HepG2 (cell line): Measurements from ENCODE around the gene STOM. TPM values are rescaled to one million over a fixed set of nuclear protein-coding genes. Genes with fewer than 3 reads are reported as not detected.
A peak's percentile ranks its signal among the peaks of the same experiment; 100 is the strongest.

ENCODE experiments used
- HNRNPL ChIP-seq: fragments of 200-400 bp; formaldehyde crosslinking; IDR thresholded peaks from 2 replicates; pipeline ENCODE4 v1.6.1; 2017; ENCODE audit warnings: mild to moderate bottlenecking, low read depth, low read length
- POGZ ChIP-seq: sonication (generic); formaldehyde crosslinking; IDR thresholded peaks from 2 replicates; pipeline ENCODE4 v1.4.0; 2020; ENCODE audit warnings: mild to moderate bottlenecking, missing genetic modification reagents
- RAD21 ChIP-seq: fragments of 450-650 bp; formaldehyde crosslinking; IDR thresholded peaks from 2 replicates; pipeline ENCODE4 v1.5.0; 2020; ENCODE audit warnings: mild to moderate bottlenecking
- RELA ChIP-seq: sonication (generic); formaldehyde crosslinking; IDR thresholded peaks from 2 replicates; pipeline ENCODE4 v1.4.0; 2020; ENCODE audit warnings: missing genetic modification reagents
- RORA ChIP-seq: sonication (generic); formaldehyde crosslinking; IDR thresholded peaks from 2 replicates; pipeline ENCODE4 v1.5.0; 2020; ENCODE audit warnings: mild to moderate bottlenecking, missing genetic modification reagents, moderate library complexity
- STAG1 ChIP-seq: sonication (generic); formaldehyde crosslinking; IDR thresholded peaks from 2 replicates; pipeline ENCODE4 v1.4.0; 2020; ENCODE audit warnings: missing genetic modification reagents
- ZNF496 ChIP-seq: sonication (generic); formaldehyde crosslinking; IDR thresholded peaks from 2 replicates; pipeline ENCODE4 v1.8.1; 2023; ENCODE audit warnings: mild to moderate bottlenecking, moderate library complexity, missing genetic modification reagents; ENCODE audit not compliant: insufficient replicate concordance
- ZNF513 ChIP-seq: sonication (generic); formaldehyde crosslinking; conservative IDR thresholded peaks from 2 replicates; pipeline ENCODE4 v1.5.0; 2020; ENCODE audit warnings: missing genetic modification reagents
- polyA plus RNA-seq, 8 experiments: library from polyadenylated mRNA; depleted of rRNA in 3 of 8; stranded (reverse) in 7 of 8; unstranded in 1 of 8; fragments of >200 nt; fragmentation: Illumina TruSeq in 4 of 8; extraction: Trizol in 4 of 8; gene quantifications; 2 replicates each; pipeline versions ENCODE4 v1.2.1 to v1.2.3, GENCODE V29; 2011 to 2016; ENCODE audit warnings: low read depth in 4 of 8, missing spikeins in 1 of 8, mixed read lengths in 1 of 8; ENCODE audit not compliant: insufficient read depth in 1 of 8
- total RNA-seq, 5 experiments: library from RNA; depleted of rRNA; stranded (reverse); fragments of >200 nt; fragmentation: Illumina TruSeq; extraction: Trizol; gene quantifications; 2 replicates each; pipeline ENCODE4 v1.2.3, GENCODE V29; 2016; ENCODE audit warnings: low read depth in 1 of 5
- TF ChIP-seq, protein P1 (sequence below): sonication (generic); formaldehyde crosslinking; IDR thresholded peaks from 2 replicates; pipeline ENCODE4 v1.5.0; 2020; ENCODE audit warnings: mild to moderate bottlenecking, missing genetic modification reagents, borderline replicate concordance
- TF ChIP-seq, protein P2 (sequence below), 2 experiments: fragments of 450-650 bp in 1 of 2; sonication (generic) in 1 of 2; formaldehyde crosslinking; IDR thresholded peaks; 2 replicates each; pipeline versions ENCODE4 v1.5.0 to v1.8.0; 2020 to 2022; ENCODE audit warnings: mild to moderate bottlenecking in 1 of 2, missing genetic modification reagents in 1 of 2

Gene STOM
- total and polyA plus RNA-seq, 2 of the 13 experiments (the other 11 are each of a cell fraction or from before 2014, with no cell fraction given) = 43.6 to 165 TPM

GRCh38 chr9:121399883-121400607, 30.0 kb upstream of the STOM start (continued):
- TF ChIP-seq, protein P1, sequence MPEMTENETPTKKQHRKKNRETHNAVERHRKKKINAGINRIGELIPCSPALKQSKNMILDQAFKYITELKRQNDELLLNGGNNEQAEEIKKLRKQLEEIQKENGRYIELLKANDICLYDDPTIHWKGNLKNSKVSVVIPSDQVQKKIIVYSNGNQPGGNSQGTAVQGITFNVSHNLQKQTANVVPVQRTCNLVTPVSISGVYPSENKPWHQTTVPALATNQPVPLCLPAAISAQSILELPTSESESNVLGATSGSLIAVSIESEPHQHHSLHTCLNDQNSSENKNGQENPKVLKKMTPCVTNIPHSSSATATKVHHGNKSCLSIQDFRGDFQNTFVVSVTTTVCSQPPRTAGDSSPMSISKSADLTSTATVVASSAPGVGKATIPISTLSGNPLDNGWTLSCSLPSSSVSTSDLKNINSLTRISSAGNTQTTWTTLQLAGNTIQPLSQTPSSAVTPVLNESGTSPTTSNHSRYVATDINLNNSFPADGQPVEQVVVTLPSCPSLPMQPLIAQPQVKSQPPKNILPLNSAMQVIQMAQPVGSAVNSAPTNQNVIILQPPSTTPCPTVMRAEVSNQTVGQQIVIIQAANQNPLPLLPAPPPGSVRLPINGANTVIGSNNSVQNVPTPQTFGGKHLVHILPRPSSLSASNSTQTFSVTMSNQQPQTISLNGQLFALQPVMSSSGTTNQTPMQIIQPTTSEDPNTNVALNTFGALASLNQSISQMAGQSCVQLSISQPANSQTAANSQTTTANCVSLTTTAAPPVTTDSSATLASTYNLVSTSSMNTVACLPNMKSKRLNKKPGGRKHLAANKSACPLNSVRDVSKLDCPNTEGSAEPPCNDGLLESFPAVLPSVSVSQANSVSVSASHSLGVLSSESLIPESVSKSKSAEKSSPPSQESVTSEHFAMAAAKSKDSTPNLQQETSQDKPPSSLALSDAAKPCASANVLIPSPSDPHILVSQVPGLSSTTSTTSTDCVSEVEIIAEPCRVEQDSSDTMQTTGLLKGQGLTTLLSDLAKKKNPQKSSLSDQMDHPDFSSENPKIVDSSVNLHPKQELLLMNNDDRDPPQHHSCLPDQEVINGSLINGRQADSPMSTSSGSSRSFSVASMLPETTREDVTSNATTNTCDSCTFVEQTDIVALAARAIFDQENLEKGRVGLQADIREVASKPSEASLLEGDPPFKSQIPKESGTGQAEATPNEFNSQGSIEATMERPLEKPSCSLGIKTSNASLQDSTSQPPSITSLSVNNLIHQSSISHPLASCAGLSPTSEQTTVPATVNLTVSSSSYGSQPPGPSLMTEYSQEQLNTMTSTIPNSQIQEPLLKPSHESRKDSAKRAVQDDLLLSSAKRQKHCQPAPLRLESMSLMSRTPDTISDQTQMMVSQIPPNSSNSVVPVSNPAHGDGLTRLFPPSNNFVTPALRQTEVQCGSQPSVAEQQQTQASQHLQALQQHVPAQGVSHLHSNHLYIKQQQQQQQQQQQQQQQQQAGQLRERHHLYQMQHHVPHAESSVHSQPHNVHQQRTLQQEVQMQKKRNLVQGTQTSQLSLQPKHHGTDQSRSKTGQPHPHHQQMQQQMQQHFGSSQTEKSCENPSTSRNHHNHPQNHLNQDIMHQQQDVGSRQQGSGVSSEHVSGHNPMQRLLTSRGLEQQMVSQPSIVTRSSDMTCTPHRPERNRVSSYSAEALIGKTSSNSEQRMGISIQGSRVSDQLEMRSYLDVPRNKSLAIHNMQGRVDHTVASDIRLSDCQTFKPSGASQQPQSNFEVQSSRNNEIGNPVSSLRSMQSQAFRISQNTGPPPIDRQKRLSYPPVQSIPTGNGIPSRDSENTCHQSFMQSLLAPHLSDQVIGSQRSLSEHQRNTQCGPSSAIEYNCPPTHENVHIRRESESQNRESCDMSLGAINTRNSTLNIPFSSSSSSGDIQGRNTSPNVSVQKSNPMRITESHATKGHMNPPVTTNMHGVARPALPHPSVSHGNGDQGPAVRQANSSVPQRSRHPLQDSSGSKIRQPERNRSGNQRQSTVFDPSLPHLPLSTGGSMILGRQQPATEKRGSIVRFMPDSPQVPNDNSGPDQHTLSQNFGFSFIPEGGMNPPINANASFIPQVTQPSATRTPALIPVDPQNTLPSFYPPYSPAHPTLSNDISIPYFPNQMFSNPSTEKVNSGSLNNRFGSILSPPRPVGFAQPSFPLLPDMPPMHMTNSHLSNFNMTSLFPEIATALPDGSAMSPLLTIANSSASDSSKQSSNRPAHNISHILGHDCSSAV (CRISPR knock-in tag) = no peak
- TF ChIP-seq ZNF513 = no peak
- TF ChIP-seq STAG1 (CRISPR knock-in tag) = peak; percentile 90
- TF ChIP-seq, protein P2, sequence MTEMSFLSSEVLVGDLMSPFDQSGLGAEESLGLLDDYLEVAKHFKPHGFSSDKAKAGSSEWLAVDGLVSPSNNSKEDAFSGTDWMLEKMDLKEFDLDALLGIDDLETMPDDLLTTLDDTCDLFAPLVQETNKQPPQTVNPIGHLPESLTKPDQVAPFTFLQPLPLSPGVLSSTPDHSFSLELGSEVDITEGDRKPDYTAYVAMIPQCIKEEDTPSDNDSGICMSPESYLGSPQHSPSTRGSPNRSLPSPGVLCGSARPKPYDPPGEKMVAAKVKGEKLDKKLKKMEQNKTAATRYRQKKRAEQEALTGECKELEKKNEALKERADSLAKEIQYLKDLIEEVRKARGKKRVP (CRISPR knock-in tag; IDR thresholded peaks at IDR 0.05) = no peak
- no peak for TF ChIP-seq ZNF496 (CRISPR knock-in tag)
- TF ChIP-seq RAD21 = peak; percentile 77
- no peak for TF ChIP-seq RORA (CRISPR knock-in tag)
- no peak for TF ChIP-seq RELA (CRISPR knock-in tag)
- no peak for TF ChIP-seq HNRNPL
- TF ChIP-seq POGZ (CRISPR knock-in tag) = no peak
